ENCODE results near the gene SLC28A3.

DNA sequence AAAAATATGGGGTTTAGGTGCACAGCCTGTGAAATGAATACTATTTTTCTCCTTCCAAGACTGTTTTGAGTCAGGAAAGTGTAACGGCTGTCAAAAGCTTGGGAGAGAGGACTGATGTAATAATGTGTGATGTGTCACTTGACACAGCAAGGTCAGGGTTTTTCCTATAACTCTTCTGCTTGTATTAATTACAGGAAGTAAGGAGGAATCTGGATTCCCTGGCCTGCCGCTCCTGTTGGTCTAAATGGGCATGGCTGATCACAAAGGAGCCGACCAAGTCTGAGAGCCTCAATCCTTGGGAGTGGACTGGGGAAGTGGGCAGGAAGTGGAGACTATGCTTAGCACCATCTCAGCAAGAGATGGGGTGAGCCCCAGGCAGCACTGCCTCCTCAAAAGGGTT is 16.7 kb upstream of the SLC28A3 start:
- no peak for TF ChIP-seq GATA3 (IDR thresholded peaks at IDR 0.05; ENCODE audit: low read depth, low read length)
- TF ChIP-seq GATA2 (IDR thresholded peaks at IDR 0.05; ENCODE audit: low read depth, low read length) = no peak

All from SH-SY5Y (cell line).